Colonic mucosa (tissue), 4 donors: Measurements from ENCODE around the gene ZCCHC24. TPM values are rescaled to one million over a fixed set of nuclear protein-coding genes. Genes with fewer than 3 reads are reported as not detected.

Experiments
- DNase-seq: peaks from one replicate; pipeline ENCODE4 v3.0.0-alpha.2; 2020
- H3K27ac ChIP-seq: fragments of 200-600 bp; one replicate; pipeline ENCODE4 v1.8.0; 2021
- H3K27me3 ChIP-seq: fragments of 200-600 bp; one replicate; pipeline ENCODE4 v1.8.0; 2021
- H3K36me3 ChIP-seq: fragments of 200-600 bp; one replicate; pipeline ENCODE4 v1.8.0; 2021
- H3K4me1 ChIP-seq: fragments of 200-600 bp; one replicate; pipeline ENCODE4 v1.8.0; 2021; ENCODE audit warnings: mild to moderate bottlenecking
- H3K4me3 ChIP-seq: fragments of 200-600 bp; one replicate; pipeline ENCODE4 v1.8.0; 2021
- H3K9ac ChIP-seq, 2 donors: one replicate each; pipeline ENCODE4 v1.7.0; 2013; ENCODE audit warnings: control low read depth in 2 of 2, low read depth in 2 of 2, low read length in 2 of 2
- H3K9me3 ChIP-seq: fragments of 200-600 bp; one replicate; pipeline ENCODE4 v1.8.0; 2021
- intact Hi-C: fragments of 100-400 bp; cut with DNase I; formaldehyde crosslinking; loops from one replicate; pipeline ENCODE4 v1.14.1; 2022
- total RNA-seq, 2 donors: library from RNA; stranded (reverse); fragmentation: NEBNext Ultra II Directional in 1 of 2; extraction: Animal tissue kit (Norgen Biotek cat#: 25700) in 1 of 2; gene quantifications; one replicate each; pipeline ENCODE4 v1.2.1, GENCODE V29; 2021
- TF ChIP-seq, protein P1 (sequence below): fragments of 200-600 bp; IDR thresholded peaks from one replicate; pipeline ENCODE4 v1.8.0; 2022; ENCODE audit warnings: antibody characterized with exemption, mild to moderate bottlenecking
- donor health status: healthy.
- donor health status: DM: no; HTN: no; CAD: no.
- donor health status: DM: no; HTN: no; CAD: no.

ZCCHC24 gene
- total RNA-seq, 2 donors from 2014 or later: 4.6 to 19.1 TPM

DNA sequence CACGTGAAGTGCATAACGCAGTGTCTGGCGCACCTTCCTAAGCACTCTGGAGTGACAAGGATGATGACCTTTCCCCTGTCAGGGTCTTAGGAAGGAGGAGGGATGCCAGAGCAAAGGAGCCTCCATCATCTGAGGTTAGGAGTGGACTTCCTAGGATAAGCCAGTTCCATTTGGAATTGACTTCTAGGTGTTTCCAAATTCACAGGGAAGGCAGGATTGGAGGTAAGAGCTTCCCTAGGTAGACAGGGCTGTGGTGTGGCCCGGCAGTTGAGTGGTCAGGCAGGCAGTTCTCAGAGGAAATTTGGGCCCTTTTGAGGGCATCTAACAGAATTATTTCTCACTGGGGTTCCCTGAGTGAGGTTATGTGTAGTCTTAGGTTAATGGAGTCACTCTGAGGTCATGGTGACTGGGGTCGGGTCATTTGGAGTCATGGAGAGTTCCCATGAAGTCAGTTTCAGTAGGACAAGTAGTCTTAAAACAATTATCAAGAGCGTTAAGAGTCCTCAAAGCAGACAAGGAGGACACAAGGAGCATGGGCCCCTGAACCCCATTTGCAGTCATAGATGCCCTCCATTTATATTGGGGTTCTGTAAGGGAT is 89.9 kb downstream of the ZCCHC24 start:
- no peaks in the 10 kb centered on the region for H3K4me1 ChIP-seq
- TF ChIP-seq, protein P1, sequence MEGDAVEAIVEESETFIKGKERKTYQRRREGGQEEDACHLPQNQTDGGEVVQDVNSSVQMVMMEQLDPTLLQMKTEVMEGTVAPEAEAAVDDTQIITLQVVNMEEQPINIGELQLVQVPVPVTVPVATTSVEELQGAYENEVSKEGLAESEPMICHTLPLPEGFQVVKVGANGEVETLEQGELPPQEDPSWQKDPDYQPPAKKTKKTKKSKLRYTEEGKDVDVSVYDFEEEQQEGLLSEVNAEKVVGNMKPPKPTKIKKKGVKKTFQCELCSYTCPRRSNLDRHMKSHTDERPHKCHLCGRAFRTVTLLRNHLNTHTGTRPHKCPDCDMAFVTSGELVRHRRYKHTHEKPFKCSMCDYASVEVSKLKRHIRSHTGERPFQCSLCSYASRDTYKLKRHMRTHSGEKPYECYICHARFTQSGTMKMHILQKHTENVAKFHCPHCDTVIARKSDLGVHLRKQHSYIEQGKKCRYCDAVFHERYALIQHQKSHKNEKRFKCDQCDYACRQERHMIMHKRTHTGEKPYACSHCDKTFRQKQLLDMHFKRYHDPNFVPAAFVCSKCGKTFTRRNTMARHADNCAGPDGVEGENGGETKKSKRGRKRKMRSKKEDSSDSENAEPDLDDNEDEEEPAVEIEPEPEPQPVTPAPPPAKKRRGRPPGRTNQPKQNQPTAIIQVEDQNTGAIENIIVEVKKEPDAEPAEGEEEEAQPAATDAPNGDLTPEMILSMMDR: no peak
- no peaks in the 10 kb centered on the region for H3K27me3 ChIP-seq
- H3K4me3 ChIP-seq: no peak overlapping the region
- no peak overlapping the region for H3K27ac ChIP-seq
- H3K36me3 ChIP-seq: peaks cover 27% of the 10 kb centered on the region
- no peaks in the 10 kb centered on the region for H3K9me3 ChIP-seq
- intact Hi-C loops: no loop called here
- DNase-seq: no peak
- no peak overlapping the region for H3K9ac ChIP-seq

DNA sequence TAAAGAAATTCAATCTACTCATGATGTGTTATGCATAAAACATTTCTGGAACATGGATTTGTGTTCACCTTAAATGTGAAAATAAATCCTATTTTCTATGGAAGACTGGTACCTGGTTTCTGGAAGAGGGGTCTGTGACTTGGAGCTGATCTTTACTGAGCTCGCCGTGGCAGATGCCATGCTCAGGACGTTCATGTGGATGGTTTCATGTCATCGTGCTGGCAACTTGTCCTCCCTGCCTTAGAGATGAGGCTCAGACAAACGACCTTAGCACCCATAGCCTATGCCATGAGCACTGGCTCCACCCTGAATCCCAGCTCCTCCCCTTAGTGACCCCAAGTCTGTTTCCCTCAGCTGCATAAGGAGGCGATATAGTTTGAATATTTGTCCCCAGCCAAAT is 90.8 kb downstream of the ZCCHC24 start:
- H3K36me3 ChIP-seq: peaks cover 30% of the 10 kb centered on the region
- H3K4me1 ChIP-seq: peaks cover 2% of the 10 kb centered on the region
- no peaks in the 10 kb centered on the region for H3K9me3 ChIP-seq
- DNase-seq: no peak
- TF ChIP-seq, protein P1: no peak
- no peak overlapping the region for H3K27ac ChIP-seq
- H3K4me3 ChIP-seq: no peak overlapping the region
- H3K9ac ChIP-seq: no peak overlapping the region
- H3K27me3 ChIP-seq: no peaks in the 10 kb centered on the region
- intact Hi-C loops: no loop called here

DNA sequence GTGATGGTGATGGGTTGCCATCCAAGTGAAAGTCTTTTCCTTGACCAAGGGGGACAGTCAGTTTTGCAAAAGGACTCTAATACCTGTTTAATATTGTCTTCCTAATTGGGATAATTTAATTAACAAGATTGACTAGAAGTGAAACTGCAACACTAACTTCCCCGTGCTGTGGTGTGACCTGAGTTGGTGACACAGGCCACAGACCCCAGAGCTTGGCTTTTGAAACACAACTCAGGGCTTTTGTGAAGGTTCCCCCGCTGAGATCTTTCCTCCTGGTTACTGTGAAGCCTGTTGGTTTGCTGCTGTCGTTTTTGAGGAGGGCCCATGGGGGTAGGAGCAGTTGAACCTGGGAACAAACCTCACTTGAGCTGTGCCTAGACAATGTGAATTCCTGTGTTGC is 91.3 kb downstream of the ZCCHC24 start:
- H3K36me3 ChIP-seq: peaks cover 30% of the 10 kb centered on the region
- H3K4me3 ChIP-seq: no peak overlapping the region
- H3K9me3 ChIP-seq: no peaks in the 10 kb centered on the region
- no peak overlapping the region for H3K9ac ChIP-seq
- H3K27me3 ChIP-seq: no peaks in the 10 kb centered on the region
- peaks cover 7% of the 10 kb centered on the region for H3K4me1 ChIP-seq
- H3K27ac ChIP-seq: no peak overlapping the region
- no peak for DNase-seq
- TF ChIP-seq, protein P1: no peak
- intact Hi-C loops: no loop called here

DNA sequence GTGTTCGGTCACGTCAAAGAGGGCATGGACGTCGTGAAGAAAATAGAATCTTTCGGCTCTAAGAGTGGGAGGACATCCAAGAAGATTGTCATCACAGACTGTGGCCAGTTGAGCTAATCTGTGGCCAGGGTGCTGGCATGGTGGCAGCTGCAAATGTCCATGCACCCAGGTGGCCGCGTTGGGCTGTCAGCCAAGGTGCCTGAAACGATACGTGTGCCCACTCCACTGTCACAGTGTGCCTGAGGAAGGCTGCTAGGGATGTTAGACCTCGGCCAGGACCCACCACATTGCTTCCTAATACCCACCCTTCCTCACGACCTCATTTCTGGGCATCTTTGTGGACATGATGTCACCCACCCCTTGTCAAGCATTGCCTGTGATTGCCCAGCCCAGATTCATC is 91.7 kb downstream of the ZCCHC24 start:
- no peaks in the 10 kb centered on the region for H3K27me3 ChIP-seq
- H3K9me3 ChIP-seq: no peaks in the 10 kb centered on the region
- H3K36me3 ChIP-seq: peaks cover 30% of the 10 kb centered on the region
- no peak for DNase-seq
- peaks cover 9% of the 10 kb centered on the region for H3K4me1 ChIP-seq
- H3K27ac ChIP-seq: no peak overlapping the region
- no peak overlapping the region for H3K4me3 ChIP-seq
- intact Hi-C loops: no loop called here
- H3K9ac ChIP-seq: no peak overlapping the region
- TF ChIP-seq, protein P1: no peak

DNA sequence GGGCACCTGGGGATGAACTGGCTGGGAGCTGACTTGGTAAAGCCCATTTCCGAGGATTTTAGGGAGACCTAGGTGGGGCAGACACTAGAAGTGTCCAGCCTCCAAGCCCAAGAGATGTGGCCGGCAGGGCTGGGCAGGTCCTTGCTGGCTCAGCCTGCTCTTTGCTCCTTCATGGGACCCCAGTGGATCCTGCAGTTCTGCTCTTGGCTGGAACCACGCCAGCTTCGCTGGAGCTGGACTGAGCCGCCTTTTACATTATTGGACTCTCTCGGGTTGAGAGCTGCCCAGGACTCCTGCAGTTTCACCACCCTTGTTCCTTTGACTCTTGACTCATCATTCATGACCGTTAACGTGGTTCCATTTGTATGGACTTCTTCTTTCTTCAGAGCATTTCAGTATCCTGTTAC is 92.4 kb downstream of the ZCCHC24 start:
- no peak overlapping the region for H3K27ac ChIP-seq
- intact Hi-C loops: no loop called here
- H3K9me3 ChIP-seq: no peaks in the 10 kb centered on the region
- TF ChIP-seq, protein P1: no peak
- no peaks in the 10 kb centered on the region for H3K27me3 ChIP-seq
- no peak overlapping the region for H3K9ac ChIP-seq
- H3K36me3 ChIP-seq: peaks cover 30% of the 10 kb centered on the region
- peaks cover 12% of the 10 kb centered on the region for H3K4me1 ChIP-seq
- no peak overlapping the region for H3K4me3 ChIP-seq
- no peak for DNase-seq
